Neural cell (in vitro differentiated cells): Measurements from ENCODE around the gene S100A12. TPM values are rescaled to one million over a fixed set of nuclear protein-coding genes. Genes with fewer than 3 reads are reported as not detected.

ENCODE experiments used
- H2AFZ ChIP-seq: fragments of 200-600, 300-800 bp; sonication (generic), shearing (Covaris generic); 2 replicates; pipeline ENCODE4 v1.6.0; 2014; ENCODE audit warnings: low read depth, mild to moderate bottlenecking, antibody characterized with exemption, low read length, moderate library complexity
- H3F3A ChIP-seq: fragments of 200-600 bp; shearing (Covaris generic); 2 replicates; pipeline ENCODE4 v1.6.1; 2016; ENCODE audit warnings: mild to moderate bottlenecking, moderate library complexity, mixed read lengths, antibody characterized with exemption, low read length; ENCODE audit not compliant: insufficient read depth, poor library complexity, severe bottlenecking
- H3K27ac ChIP-seq: fragments of 200-600, 300-800 bp; sonication (generic), shearing (Covaris generic); 2 replicates; pipeline ENCODE4 v1.5.1; 2014; ENCODE audit warnings: mild to moderate bottlenecking, low read length, moderate library complexity
- H3K27me3 ChIP-seq: fragments of 300-800, 200-600 bp; sonication (generic), shearing (Covaris generic); 2 replicates; pipeline ENCODE4 v1.6.0; 2014; ENCODE audit warnings: mild to moderate bottlenecking, low read depth, low read length, moderate library complexity; ENCODE audit not compliant: insufficient read depth
- H3K36me3 ChIP-seq: fragments of 300-800, 200-600 bp; sonication (generic), shearing (Covaris generic); 2 replicates; pipeline ENCODE4 v1.5.1; 2014; ENCODE audit warnings: mild to moderate bottlenecking, antibody characterized with exemption, low read length, moderate library complexity; ENCODE audit not compliant: insufficient read depth
- H3K4me2 ChIP-seq: fragments of 300-800, 200-600 bp; sonication (generic), shearing (Covaris generic); 2 replicates; pipeline ENCODE4 v1.6.0; 2014; ENCODE audit warnings: mild to moderate bottlenecking, low read length
- H3K4me3 ChIP-seq: fragments of 300-800, 200-600 bp; sonication (generic), shearing (Covaris generic); 2 replicates; pipeline ENCODE4 v1.5.1; 2014; ENCODE audit warnings: mild to moderate bottlenecking, low read length, moderate library complexity
- H3K79me2 ChIP-seq: fragments of 200-600 bp; shearing (Covaris generic); replicated peaks from 2 replicates; pipeline ENCODE4 v1.6.0; 2014; ENCODE audit warnings: mild to moderate bottlenecking, low read length, moderate library complexity; ENCODE audit not compliant: insufficient read depth
- H3K9ac ChIP-seq: fragments of 300-800, 200-600 bp; sonication (generic), shearing (Covaris generic); 2 replicates; pipeline ENCODE4 v1.6.1; 2016; ENCODE audit warnings: mild to moderate bottlenecking, low read length, mixed read lengths
- H3K9me2 ChIP-seq: fragments of 200-600 bp; shearing (Covaris generic); 2 replicates; pipeline ENCODE4 v1.6.1; 2016; ENCODE audit warnings: mild to moderate bottlenecking, low read length, mixed read lengths; ENCODE audit not compliant: insufficient read depth
- H3K9me3 ChIP-seq: fragments of 200-600, 300-800 bp; sonication (generic), shearing (Covaris generic); 2 replicates; pipeline ENCODE4 v1.6.1; 2016; ENCODE audit warnings: mild to moderate bottlenecking, mixed run types, low read length, moderate library complexity, mixed read lengths
- H4K20me1 ChIP-seq: fragments of 200-600 bp; shearing (Covaris generic); 2 replicates; pipeline ENCODE4 v1.6.1; 2016; ENCODE audit warnings: mild to moderate bottlenecking, mixed run types; ENCODE audit not compliant: insufficient read depth
- CTCF ChIP-seq: fragments of 450-650 bp; IDR thresholded peaks from 2 replicates; pipeline ENCODE4 v1.5.1; 2014; ENCODE audit warnings: antibody characterized with exemption, mild to moderate bottlenecking, moderate library complexity; ENCODE audit not compliant: poor library complexity, severe bottlenecking
- EP300 ChIP-seq: fragments of 450-650 bp; conservative IDR thresholded peaks from 2 replicates; pipeline ENCODE4 v1.6.1; 2014; ENCODE audit warnings: antibody characterized with exemption, mild to moderate bottlenecking, moderate library complexity; ENCODE audit not compliant: poor library complexity, severe bottlenecking
- EZH2 ChIP-seq: fragments of 200-600, 300-800 bp; shearing (Covaris generic), sonication (generic); IDR thresholded peaks from 2 replicates; pipeline ENCODE4 v1.6.1; 2014; ENCODE audit warnings: antibody characterized with exemption, low read length, borderline replicate concordance, mild to moderate bottlenecking; ENCODE audit not compliant: insufficient read depth, poor library complexity, severe bottlenecking
- MXI1 ChIP-seq: fragments of 450-650 bp; conservative IDR thresholded peaks from 2 replicates; pipeline ENCODE4 v1.6.1; 2014; ENCODE audit warnings: antibody characterized with exemption, mild to moderate bottlenecking; ENCODE audit not compliant: poor library complexity, severe bottlenecking
- POLR2AphosphoS5 ChIP-seq: IDR thresholded peaks from 2 replicates; pipeline ENCODE4 v1.6.1; 2012
- RAD21 ChIP-seq: fragments of 450-650 bp; conservative IDR thresholded peaks from 2 replicates; pipeline ENCODE4 v1.6.1; 2014; ENCODE audit warnings: antibody characterized with exemption, mild to moderate bottlenecking, moderate library complexity
- REST ChIP-seq: IDR thresholded peaks from 2 replicates; pipeline ENCODE4 v1.6.1; 2012; ENCODE audit warnings: borderline replicate concordance
- SMC3 ChIP-seq: fragments of 450-650 bp; conservative IDR thresholded peaks from 2 replicates; pipeline ENCODE4 v1.6.1; 2014; ENCODE audit warnings: antibody characterized with exemption, mild to moderate bottlenecking, moderate library complexity; ENCODE audit not compliant: poor library complexity
- TAF1 ChIP-seq: IDR thresholded peaks from 2 replicates; pipeline ENCODE4 v1.6.1; 2012; ENCODE audit warnings: low read depth
- polyA plus RNA-seq: library from polyadenylated mRNA; depleted of rRNA; stranded (reverse); fragments of >200 nt; gene quantifications from 2 replicates; pipeline ENCODE4 v1.2.3, GENCODE V29; 2014

The S100A12 gene
- polyA plus RNA-seq, 1 donor from 2014 or later, result not detected

GRCh38 chr1:153355445-153356071 lies 19.9 kb downstream of the S100A12 start:
- Histone ChIP-seq H3K9ac (no peak overlapping the region), H3K79me2 (no peaks in the 10 kb centered on the region), H3K9me3 (no peaks in the 10 kb centered on the region), H2AFZ (no peak overlapping the region), H3K36me3 (no peaks in the 10 kb centered on the region), H3K4me3 (no peak overlapping the region), H3K27me3 (no peaks in the 10 kb centered on the region), H3K4me2 (no peak overlapping the region), H3K27ac (no peak overlapping the region), H4K20me1 (no peaks in the 10 kb centered on the region), H3F3A (no peaks in the 10 kb centered on the region), H3K9me2 (no peaks in the 10 kb centered on the region)
- TF ChIP-seq EP300 (no peak), RAD21 (peak; percentile 29), REST (no peak), EZH2 (no peak), CTCF (no peak), MXI1 (no peak), SMC3 (no peak)

- H3K9me2 ChIP-seq, result no peaks in the 10 kb centered on the region
- no peaks in the 10 kb centered on the region for H3F3A ChIP-seq
- TF ChIP-seq CTCF (no peak), SMC3 (no peak), REST (no peak), EZH2 (no peak), POLR2AphosphoS5 (no peak), TAF1 (no peak), MXI1 (no peak), EP300 (no peak), RAD21 (no peak)
- no peak overlapping the region for H3K27ac ChIP-seq
- H3K4me2 ChIP-seq, result no peak overlapping the region
- H3K4me3 ChIP-seq, result no peak overlapping the region
- no peak overlapping the region for H3K9ac ChIP-seq
- H3K79me2 ChIP-seq, result no peaks in the 10 kb centered on the region
- no peaks in the 10 kb centered on the region for H3K27me3 ChIP-seq
- no peaks in the 10 kb centered on the region for H3K9me3 ChIP-seq
- no peak overlapping the region for H2AFZ ChIP-seq
- no peaks in the 10 kb centered on the region for H3K36me3 ChIP-seq
- H4K20me1 ChIP-seq, result no peaks in the 10 kb centered on the region
These were observed 20.8 kb downstream of the S100A12 start for GRCh38 chr1:153354515-153355193.
